Measurements from ENCODE around the gene HSPG2.
"Not testable (repeated sequence)": the region's sequence is repeated elsewhere in the genome, so short reads cannot be mapped to it uniquely, and the experiment has no call there.

The HSPG2 gene

DNA sequence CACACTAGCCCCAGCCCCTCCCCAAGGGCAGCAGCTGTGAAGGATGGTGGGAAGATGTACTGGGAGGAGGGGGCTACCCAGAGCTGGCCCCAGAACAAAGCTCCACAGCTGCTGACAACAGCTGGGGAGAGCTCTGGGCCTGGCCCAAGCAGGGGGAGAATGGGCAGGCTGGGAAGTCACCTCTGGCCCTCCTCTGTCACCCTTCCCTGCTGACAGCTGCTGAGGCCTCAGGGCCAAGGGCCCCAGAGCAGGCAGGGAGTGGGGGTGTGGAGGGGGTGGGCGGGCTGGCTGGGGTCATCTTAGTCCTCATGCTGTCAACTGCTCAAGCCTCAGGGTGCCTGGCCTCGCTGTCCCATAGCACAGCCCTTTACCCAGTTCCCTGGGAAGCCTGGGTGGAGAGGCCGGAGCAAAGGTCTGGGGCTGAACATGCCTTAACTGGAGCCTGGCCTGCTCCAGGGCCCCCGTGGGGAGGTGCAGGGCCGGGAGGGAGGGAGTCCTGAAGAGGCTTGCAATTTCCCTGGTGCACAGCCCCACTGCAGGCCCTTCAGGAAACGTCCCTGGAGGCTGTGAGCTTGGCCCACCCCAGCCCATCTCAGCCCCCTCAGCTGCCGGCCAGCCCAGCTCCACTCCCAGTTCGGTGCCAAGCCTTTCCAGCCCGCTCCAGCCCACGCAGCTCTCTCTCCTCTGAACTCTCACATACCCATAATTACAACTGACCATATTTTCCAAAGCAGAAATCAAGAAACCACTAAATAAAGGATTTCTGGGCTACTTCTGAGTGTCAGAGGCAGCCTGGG lies 25.7 kb downstream of the HSPG2 start:
- DNase-seq, result no peak

DNA sequence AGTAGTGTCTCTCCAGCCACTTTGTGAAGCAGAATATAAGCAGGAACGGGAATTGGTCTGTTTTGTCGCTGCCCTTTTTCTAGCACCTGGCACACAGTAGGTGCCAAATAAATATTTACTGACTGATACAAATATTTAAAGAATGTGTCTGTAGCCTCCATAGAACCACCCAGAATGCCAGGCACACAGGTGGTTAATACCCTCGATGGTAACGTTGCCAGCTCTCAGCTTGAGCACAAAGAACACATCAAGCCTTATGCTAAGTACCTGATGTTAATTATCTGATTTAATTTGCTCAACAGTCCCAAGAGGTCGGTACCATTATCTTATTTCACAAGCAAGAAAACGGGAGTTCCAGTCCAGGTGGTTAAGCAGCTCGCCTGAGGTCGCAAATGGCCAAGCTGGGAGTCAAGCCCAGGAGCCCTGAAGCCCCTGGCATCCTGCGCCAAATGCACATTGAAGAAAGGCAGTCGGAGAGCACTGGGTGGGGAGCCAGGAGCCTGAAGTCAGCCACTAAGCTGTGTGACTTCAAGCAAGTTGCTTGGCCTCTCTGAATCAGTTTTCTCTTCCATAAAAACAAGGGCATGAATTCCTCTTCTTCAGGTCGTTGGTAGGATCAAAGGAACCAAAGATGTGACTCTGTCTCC lies 26.4 kb downstream of the HSPG2 start:
- DNase-seq, result no peak

DNA sequence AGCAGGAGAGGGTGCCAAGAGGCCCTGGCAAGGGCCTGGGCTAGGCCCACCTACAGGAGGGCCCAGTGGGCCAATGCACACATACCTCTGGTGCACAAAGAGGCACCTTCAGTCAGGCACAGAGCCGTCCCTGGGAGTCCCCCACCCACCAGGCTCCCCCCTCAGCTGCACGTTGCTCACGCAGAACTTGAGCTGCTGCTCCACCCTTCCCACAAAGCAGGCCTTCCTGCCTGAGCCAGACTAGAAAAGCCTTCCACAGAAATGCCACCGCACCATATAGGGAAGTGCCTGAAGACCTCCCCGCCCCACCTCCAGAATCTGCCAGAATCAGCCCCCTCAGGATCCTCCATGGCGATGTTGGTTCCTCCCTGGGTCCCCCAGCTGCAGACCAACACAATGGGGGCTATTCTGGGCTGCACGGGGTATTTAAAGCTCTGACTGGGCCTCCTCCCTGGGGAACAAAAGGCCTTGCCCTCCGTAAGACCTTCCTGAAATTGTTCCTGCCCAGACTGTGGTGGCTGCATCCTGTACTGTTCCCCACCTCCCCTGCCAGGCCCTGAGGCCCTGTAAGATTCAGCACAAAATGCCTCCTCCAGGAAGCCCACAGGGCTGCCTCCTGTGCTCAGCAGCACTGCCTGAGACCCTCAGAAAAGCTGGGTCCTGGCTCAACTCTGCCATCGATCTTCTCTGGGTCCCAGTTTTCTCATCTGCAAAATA lies 27.2 kb downstream of the HSPG2 start:
- no peak for DNase-seq

DNA sequence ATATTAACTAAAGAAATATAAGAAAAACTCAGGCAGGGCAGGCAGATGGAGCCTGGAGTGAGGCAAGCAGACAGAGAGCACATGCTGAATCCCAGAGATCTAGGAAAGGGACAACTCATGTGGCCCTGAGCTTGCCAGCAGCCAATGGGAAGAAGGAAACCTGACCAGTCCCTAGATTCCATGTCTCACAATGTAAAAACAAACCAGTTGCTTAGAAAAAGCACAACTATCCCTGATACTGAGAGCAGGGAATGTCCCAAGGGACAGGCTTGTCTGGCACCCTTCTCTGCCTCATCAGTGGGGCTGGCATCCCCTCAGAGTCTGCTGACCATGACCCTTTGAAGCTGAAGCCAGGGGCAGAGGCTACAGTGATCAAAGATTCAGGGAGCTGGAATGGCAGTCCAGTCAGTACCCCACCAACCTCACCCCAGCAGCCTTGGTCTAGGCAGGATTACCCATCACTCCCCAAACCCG lies 27.8 kb downstream of the HSPG2 start:
- DNase-seq, result no peak

DNA sequence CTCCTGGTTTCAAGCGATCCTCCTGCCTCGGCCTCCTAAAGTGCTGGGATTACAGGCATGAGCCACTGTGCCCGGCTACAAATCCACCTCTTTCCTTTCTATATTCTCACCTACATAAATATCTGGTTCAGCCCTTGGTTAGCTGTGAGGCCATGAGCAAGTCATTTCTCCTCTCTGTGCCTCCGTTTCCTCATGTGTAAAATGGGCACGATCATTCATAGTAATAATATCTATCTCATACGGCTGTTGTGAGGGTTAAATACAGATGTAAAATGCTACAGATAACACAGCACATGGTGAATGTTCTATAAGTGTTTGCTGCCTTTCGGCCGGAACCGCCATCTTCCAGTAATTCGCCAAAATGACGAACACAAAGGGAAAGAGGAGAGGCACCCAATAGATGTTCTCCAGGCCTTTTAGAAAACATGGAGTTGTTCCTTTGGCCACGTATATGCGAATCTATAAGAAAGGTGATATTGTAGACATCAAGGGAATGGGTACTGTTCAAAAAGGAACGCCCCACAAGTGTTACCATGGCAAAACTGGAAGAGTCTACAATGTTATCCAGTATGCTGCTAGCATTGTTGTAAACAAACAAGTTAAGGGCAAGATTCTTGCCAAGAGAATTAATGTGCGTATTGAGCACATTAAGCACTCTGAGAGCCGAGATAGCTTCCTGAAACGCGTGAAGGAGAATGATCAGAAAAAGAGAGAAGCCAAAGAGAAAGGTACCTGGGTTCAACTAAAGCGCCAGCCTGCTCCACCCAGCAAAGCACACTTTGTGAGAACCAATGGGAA lies 29.2 kb downstream of the HSPG2 start:
- not testable (repeated sequence) for DNase-seq

DNA sequence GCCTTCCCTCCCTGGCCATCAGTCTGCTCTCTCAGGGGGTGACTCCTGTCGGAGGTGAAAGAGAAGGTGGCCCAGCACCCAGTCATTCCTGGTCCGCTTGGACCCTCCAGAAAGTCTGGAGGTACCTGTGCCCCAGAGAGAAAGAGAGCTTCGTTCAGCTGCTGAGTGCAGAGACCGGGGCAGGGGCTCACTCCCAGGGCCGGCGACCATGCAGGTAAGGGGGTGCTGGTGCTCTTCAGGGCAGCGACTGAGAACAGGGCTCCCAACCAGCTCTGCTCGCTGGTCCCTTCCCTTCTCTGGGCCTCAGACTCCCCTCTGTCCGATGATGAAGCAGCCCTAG lies 30.1 kb downstream of the HSPG2 start:
- DNase-seq, result no peak

DNA sequence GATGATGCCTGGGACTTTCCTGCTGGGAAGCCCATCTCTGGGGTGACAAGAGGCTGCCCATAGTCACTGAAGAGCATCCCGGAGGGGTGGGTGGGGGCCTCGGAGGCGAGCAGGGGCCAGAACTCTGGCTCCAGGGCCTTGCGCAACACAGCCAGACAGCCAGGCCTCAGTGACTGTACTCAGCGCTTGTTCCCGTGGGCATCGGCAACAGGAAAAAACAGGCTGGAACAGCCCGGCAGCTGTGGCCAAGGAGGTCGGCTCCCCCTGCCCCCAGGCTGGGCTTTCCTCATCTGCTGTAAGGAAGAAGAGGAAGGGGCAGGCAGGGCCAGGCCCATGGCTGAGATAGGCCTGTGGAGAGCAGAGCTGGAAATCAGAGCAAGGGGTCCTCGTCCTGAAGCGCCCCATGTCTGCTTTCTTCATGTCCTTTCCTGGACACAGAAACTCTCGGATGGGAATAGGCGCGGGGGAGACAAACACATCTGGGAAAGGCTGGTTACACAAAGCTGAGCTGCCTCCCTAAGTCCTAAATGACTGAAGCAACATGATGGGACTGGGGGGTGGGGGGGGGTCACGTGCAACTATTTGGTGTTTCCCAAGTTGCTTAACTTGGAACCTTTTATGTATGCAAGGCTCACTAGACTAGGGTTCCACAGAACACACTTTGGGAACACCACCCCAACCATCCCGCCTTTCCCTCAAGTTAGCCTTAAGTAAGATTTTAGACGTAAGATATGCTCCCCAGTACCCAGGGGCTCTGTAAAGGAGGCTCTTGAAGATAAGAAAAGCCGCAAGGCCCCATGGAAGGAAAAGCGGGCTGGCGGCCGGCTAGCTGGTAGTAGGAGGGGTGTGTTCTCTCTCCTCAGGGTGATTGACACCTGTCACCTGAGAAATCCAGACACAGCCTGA lies 30.7 kb downstream of the HSPG2 start:
- no peak for DNase-seq

DNA sequence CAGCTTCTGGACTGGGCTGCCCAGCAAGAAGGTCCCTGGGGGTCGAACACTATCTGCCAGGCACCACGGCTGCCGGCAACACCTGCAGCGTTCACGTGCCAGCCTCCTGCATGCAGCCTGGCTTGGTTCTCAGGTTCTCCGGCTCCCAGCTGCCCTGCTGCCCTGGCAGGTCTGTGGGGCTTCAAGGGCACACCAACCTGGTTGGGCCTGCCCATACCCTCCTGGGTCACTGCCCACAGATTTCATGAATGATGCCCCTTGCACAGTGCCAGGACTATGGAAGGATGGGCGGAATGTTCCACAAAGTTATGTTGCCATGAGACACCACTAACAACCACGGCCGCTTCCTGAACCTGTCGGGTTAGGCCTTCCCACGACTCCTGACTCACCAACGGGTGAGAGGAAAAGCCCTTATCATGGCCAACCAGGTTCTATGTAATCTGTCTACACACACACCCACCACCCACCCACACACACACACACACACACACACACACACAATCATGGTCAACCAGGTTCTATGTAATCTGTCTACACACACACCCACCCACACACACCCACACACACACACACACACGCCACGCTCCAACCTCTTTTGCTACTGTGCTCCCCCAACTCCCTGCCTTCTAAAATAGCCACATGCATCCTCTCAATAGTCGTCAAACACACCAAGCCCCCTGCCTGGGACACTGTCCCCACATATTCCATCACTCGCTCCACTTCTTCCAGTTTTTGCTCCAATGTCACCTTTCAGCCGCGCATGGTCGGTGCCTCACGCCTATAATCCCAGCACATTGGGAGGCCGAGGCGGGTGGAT lies 32.2 kb downstream of the HSPG2 start:
- no peak for DNase-seq

DNA sequence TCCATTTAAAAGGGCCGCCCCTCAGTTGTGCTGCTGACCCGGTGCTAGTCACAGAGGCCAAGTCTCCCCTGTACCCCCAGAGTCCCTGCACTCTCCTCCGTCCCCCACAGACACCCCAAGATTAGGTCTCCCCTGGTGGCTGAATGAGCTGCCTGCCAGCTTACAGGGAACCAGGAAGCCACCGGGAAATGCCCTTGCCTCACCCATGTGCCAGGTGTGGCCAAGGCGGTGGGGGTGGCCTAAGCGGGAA lies 32.7 kb downstream of the HSPG2 start:
- DNase-seq, result no peak

DNA sequence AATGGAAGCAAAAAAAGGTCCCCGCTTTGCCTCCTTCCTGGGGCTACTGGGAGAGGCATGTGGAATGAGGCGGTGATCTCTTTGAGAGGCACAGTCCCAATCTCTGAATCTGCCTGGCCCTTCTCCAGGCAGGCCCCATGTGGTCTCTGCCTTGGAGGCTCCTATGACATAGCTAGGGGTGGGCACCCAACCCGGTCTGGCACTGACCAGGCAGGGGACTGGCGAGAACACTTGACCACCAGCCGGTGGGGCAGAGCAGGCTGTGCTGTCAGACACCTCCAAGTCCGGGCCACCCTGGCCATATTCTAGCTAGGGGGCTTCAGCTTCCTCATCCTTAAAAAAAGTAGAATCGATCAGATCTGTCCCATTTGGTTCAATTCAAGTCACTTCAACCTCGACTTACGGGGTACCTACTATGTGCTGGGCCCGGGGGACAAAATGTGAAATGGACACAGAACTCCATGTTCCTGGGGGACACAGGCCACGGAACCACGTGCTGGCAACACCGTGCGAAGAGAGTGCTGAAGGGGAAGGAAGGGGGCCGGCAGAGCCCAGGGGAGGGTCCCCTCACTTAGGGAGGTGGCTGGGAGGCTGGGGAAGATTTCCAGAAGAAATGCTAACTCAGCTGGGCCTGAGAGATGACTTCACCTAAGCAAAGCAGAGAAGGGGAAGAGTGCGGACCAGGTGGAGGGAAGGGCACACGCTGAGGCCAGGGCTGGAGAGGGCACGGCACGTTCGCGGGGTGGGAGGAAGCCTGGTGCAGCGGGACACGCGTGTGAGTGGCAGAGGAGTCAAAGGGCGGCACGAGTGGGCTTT lies 33.3 kb downstream of the HSPG2 start:
- DNase-seq, result no peak

DNA sequence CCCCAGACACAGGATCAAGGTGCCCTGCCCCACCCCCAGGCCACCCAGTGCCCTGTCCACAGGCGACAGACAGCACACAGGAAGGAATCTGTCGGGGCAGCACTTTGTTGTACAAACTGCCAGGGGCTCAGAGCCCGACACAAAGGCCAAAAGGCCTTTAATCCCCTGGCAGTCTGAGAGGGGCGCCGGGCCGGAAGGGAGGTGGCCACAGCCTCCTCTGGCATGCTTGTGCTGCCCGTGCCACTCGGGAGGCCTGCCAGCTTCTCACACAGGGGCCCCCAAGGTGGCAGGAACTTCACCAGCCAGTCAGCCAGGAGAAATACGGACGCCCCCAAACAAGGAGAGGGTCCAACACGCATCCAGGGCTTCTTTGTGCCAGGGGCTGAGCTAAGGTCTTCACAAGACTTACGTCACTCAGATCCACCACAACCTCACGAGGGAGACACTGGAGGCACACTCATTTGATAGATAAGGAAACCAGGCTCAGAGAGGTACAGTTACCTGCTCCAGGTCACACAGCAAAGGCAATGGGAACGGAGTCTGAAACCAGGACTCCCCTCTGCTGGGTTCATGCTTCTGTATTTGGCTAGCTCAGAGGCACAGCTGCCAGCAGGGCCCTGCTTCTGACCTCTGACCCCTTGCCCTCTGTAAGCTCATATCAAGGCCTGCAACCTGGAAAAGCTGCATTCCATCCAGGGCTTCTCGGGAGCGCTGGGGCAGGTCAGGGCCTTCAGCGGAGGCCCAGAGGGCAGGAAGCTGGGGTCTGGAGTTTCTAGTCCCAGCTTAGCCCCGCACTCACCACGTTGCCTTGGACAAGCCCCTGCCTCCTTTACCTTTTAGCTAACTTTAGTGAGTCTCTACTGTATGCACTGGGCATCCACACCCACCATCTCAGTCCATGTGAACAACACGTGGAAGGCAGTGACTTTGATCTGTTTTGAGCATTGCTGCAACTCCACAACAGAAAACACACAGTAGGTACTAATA lies 34.8 kb downstream of the HSPG2 start:
- DNase-seq, result no peak

DNA sequence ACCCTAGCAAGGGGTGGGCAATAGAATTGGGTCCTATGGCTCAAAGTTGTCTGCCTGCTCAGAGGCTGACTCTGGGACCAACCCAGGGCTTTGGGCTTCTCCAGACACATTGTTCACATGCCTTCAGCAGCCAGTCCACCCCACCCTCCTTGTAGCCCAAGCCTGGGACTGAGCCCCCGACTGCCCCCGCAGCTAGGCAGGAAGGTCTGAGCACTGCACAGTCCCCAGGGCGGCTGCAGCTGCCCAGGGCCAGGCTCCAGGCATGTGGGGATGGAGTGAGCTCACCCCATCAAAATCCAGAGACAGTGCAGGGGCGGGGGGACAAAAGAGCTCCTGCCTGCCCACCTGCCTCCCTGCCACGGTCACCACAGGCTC lies 35.6 kb downstream of the HSPG2 start:
- DNase-seq, result no peak

DNA sequence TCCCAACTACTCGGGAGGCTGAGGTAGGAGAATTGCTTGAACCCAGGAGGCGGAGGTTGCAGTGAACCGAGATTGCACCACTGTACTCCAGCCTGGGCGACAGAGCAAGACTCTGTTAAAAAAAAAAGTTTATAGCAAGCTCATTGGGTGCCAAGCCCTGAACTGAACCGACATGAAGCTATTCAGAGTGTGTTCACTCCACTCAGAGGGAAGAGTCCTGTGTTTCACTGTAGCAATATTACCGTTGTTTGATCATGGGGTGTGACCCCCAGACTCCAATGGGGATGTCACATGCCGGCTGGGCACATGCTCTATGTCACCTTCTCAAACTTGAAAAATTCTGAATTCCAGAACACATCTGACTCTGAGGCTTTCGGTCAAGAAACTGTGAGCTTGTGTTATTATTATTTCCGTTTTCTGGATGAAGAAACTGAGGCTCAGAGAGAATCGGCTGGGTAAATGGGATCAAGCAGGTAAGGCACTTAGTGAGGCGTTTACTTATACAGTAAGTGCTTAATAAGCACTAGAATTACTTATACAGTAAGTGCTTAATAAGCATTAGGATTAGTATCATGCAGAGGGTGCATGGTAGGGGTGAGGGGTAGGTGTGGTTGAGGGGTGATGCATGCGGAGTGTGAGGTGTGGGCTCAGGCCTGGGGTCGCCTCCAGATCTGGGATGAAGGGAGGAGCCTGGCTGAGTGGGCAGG lies 36.2 kb downstream of the HSPG2 start:
- DNase-seq, result no peak

DNA sequence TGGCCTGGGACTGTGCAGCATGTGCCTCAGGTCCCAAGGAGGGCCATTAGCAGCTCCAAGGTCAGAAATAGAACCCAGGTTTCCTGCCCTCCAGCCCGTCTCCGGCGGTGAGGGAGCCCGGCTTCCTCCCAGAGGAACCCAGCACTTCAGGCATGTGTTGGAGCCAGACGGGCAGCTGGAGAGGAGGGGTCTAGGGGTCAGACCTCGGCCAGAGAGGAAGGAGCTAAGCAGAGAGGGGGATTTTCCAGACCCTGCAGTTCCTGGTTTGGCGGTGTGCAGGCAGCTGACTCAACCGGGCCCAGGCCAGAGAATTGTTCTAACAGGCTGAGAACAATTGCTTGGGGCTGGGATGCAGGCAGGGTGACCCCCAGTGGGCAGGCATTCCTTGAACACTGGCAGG lies 37.1 kb downstream of the HSPG2 start:
- DNase-seq, result no peak

DNA sequence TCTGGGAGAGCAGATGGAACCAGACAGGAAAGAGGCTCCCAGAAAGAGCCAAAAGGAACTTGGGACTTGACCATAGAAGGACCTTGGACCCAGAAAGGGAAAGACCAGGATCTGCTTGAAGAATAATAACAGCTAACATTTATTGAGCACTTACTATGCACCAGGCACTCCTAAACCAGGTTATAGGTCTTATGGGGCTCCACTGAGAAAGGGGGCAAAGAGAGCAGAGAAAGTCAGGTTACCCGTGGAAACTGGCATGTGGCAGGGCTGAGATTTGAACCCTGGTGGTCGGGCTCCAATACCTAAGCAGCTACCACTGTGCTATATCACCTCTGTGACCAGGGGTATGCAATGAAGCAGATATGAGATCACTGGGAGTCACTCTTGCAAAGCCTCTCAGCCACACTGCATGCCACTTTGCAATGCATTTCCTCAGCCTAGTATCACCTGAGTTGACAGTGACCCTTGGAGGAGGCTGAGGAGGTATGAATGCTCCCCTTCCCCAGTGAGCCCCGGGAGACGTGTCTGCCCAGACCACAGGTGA lies 37.8 kb downstream of the HSPG2 start:
- DNase-seq, result no peak

DNA sequence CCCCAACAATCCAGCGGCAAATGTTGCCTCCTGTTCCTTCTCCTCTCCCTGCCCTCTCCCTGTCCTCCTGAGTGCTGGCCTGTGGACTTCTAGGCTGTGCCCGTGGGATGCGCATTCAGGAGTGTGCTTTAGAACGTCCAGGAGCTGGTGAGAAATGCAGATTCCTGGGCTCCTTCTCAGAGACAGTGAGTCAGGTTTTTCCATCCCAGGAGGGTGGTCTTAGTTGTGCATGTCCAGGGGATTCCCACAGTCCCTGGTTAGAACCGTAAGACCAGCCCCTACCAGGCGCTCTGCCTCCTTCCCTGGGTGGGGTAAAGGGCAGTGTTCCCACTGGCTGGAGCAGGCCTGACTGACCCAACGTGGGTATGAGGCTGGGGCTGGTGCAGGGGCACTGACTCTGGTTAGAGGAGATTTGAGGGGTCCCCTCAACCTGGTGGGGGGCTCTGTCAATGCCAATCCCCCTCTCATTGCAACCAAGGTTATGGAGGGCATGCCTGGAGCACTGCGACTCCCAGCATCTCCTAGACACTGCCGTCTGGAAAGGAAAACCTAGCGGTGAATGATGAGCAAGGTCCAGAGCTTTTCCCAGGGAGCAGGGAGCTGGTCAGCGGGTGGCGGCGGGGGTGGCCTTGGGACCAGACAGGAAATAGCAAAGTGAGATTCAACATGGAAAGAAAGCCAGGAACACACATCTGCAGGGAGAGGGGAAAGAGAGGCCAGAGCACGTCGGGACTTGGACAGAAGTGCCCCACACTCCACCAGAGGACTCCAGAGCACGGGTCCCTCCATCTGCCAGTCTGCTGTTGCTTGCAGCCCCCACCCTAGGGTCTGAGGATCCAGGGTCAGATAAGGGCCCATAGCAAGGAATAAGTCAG lies 38.5 kb downstream of the HSPG2 start:
- no peak for DNase-seq

DNA sequence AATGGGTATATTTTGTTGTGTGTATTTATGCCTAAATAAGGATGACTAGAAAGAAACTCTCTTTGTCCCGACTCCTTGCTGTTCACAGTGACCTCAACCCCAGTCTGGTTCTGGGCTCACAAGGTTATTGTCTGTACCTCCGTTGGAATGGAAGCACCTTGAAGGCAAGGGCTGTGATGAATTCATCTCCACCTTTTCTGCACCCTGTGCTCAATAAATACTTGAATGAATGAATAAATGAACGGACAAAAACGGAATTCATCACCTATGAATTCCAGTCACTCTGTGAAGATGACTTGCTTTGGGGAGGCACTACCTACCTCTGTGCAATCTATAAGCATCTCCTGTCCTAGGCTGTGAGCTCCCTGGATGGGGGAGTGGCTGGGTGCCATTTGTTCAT lies 39.3 kb downstream of the HSPG2 start:
- no peak for DNase-seq

Measured in NCI-H1417 (cell line).